Epithelial cell of esophagus (primary cell): Measurements from ENCODE around the gene MIGA2.

Experiments used
- DNase-seq: peaks from one replicate; pipeline ENCODE4 v3.0.0; 2010; ENCODE audit warnings: low read depth
- H3K4me3 ChIP-seq: 2 replicates; pipeline ENCODE4 v1.5.1; 2011; ENCODE audit warnings: mild to moderate bottlenecking, low read length, control low read depth
- TF ChIP-seq, protein P1 (sequence below): IDR thresholded peaks from 2 replicates; pipeline ENCODE4 v1.5.1; 2011; ENCODE audit warnings: low read depth, mild to moderate bottlenecking, low read length, control low read depth, inconsistent platforms; ENCODE audit not compliant: insufficient read depth; ENCODE audit errors: missing control alignments

Gene MIGA2

DNA sequence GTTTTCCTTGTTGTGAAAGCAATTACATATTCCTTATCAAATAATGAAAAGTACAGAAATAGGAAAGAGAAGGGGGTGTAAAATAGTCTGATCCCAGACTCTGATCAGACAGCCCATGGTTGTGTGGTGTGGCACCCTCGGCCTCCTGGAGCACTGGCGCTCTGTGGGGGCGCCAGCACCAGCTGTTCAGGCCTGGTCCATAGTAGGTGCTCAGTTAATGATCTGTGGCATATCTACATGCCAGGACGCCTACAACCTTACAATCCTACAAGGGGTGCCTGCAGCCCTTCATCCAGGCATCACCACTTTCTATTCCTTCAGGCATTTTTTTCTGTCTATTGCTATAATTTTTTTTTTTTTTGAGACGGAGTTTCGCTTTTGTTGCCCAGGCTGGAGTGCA lies 16.6 kb downstream of the MIGA2 start:
- TF ChIP-seq, protein P1, sequence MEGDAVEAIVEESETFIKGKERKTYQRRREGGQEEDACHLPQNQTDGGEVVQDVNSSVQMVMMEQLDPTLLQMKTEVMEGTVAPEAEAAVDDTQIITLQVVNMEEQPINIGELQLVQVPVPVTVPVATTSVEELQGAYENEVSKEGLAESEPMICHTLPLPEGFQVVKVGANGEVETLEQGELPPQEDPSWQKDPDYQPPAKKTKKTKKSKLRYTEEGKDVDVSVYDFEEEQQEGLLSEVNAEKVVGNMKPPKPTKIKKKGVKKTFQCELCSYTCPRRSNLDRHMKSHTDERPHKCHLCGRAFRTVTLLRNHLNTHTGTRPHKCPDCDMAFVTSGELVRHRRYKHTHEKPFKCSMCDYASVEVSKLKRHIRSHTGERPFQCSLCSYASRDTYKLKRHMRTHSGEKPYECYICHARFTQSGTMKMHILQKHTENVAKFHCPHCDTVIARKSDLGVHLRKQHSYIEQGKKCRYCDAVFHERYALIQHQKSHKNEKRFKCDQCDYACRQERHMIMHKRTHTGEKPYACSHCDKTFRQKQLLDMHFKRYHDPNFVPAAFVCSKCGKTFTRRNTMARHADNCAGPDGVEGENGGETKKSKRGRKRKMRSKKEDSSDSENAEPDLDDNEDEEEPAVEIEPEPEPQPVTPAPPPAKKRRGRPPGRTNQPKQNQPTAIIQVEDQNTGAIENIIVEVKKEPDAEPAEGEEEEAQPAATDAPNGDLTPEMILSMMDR: no peak
- no peak for DNase-seq
- H3K4me3 ChIP-seq: no peak overlapping the region

DNA sequence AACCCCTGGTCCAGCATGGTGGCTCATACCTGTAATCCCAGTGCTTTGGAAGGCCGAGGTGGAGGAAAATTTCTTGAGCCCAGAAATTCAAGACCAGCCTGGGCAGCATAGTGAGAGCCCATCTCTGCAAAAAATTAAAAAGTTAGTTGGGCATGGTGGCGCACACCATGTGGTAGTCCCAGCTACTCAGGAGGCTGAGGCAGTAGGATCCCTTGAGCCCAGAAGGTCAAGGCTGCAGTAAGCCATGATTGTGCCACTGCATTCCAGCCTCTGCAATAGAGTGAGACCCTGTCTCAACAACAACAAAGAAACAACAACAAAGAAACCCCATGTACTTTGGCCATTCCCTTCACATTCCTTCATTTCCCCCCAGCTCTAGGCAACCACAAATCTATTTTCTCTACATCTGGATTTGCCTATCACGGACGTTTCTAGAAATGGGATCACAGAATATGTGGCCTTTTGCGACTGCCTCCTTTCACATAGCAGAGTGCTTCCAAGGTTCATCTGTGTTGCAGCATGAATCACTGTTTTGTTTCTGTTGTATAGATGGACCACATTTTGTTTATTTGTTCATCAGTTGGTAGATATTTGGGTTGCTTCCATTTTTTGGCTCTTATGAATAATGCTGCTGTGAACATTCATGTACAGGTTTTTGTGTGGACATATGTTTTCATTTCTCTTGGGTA lies 17.9 kb downstream of the MIGA2 start:
- TF ChIP-seq, protein P1: no peak
- DNase-seq: no peak
- H3K4me3 ChIP-seq: no peak overlapping the region

DNA sequence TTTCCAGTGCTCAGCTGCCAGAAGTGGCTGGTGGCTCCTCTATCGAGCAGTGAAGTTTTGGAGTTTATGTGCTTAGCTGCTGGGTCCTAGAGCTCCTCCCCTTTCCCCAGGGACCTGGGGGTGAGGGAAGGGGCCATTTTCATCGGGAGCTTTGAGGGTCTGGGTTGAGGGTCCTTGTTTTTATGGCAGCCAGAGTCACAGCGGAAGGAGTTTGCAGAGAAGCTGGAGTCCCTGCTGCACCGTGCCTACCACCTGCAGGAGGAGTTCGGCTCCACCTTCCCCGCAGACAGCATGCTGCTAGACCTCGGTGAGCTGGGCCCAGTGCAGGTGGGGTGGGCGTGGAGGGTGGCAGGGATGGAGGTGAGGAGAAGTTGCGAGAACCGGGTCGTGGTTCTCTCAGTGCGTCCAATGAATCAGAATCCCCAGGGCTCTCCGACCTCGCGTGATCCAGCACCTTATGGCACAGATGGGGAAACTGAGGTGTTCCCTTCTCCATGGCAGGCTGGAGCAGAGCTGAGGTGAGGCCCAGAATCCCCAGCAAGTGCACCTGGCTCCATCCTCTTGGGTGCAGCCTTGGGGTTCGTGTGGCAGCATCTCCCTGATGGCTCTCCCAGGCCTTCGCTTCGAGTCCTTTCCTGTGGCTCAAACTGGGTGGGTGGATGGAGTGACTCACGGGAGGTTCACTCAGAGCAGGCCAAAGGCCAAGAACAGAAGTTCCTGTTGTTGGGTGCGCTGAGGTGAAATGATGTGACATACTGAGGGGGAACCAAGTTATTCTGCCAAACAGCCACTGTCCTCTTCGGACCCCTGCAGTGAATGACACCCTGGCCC lies 22.8 kb downstream of the MIGA2 start:
- no peak overlapping the region for H3K4me3 ChIP-seq
- no peak for DNase-seq
- TF ChIP-seq, protein P1: no peak

DNA sequence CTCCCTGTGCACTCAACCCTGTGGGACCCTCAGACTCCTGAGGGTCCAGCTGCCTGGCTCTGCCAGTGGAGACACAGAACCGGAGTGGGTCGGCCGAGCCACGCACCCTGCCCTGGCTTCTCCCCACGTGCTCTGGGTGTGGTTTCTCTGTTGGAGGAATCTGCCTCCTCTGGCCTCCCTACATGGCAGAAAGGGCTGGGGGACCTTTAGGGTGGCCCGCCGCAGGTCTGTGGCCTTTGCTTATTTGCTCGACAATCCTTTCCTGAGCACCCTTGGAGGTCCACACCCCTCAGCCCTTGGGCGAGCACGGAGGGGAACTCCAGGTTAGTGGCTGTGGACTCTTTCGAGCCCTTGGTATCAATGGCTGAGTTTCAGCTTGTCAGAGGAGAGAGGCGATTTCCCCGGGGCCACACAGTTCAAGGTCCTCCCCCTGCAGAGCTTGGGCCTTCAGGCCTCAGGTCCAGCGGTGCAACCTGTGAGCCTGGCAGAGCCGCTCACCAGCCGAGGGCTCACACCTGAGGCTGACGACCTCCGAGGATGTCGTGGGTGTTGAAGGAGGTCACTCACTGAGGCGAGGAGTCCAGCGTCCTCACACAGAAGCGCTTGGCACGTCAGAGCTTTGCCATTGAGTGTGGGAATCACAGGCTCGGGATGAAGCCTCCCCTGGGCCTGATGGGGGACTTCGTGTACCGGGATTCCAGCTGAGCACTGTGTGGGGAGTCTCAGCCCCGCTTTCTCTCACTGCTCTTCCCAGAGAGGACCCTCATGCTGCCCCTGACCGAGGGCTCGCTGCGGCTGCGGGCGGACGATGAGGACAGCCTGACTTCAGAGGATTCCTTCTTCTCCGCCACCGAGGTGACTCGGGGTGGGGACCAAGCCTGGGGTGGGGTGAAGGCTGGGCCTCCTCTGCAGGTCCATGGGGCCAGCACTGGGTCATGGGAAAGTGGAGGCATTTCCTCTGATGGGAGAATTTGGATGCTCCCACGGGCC lies 23.7 kb downstream of the MIGA2 start:
- TF ChIP-seq, protein P1: no peak
- no peak for DNase-seq
- no peak overlapping the region for H3K4me3 ChIP-seq

DNA sequence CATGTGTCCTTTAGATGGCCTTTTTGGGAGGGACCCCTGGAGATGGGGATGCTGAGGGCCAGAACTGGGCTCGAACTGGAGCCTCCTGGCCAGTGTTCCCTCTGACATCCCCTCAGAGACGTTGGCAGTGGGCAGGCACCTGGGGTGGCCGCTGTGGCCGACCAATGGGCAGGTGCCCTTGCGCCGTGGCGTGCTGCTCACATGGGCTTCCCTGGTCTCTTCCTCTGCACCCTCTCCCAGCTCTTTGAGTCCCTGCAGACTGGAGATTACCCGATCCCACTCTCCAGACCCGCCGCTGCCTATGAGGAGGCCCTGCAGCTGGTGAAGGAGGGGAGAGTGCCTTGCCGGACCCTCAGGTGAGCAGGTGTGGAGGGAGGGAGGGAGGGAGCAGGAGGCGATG lies 24.6 kb downstream of the MIGA2 start:
- TF ChIP-seq, protein P1: no peak
- no peak for DNase-seq
- no peak overlapping the region for H3K4me3 ChIP-seq

DNA sequence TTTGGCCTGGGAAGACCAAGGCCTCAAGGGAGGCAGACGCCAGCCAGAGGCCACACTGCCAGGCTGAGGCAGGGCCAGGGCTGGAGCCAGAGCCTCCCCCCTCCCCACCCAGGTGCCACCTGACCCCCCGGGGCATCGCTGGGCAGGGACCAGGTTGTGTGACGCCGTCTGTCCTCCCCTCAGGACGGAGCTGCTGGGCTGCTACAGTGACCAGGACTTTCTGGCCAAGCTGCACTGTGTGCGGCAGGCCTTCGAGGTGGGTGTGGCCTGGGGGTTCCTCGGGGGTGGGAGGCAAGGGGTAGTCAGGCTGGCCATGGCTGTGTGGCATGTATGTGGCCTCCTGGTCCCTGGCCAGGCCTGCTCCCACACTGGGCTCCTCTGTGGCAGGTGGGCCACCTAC lies 26.6 kb downstream of the MIGA2 start:
- TF ChIP-seq, protein P1: no peak
- DNase-seq: no peak
- H3K4me3 ChIP-seq: no peak overlapping the region
